ENCODE data around the gene EZR. TPM values are rescaled to one million over a fixed set of nuclear protein-coding genes. Genes with fewer than 3 reads are reported as not detected.

The EZR gene
- total RNA-seq, 2 donors from 2014 or later: 161 to 197 TPM

- Histone ChIP-seq H3K4me1 (peaks cover 0 to 40% of the 10 kb centered on the region in 2 donors), H3K9me3 (no peaks in the 10 kb centered on the region), H3K27ac (peak overlapping the region; percentile 95 to 99), H3K4me3 (peak overlapping the region; percentile 87 to 96), H3K27me3 (no peaks in the 10 kb centered on the region), H3K36me3 (no peaks in the 10 kb centered on the region)
- DNase-seq (ENCODE audit: low spot score): peak; percentile 73
- no peak for TF ChIP-seq CTCF (IDR thresholded peaks at IDR 0.05)
Observed at GRCh38 chr6:158818581-158819212, 471 bp downstream of the EZR start.

DNA sequence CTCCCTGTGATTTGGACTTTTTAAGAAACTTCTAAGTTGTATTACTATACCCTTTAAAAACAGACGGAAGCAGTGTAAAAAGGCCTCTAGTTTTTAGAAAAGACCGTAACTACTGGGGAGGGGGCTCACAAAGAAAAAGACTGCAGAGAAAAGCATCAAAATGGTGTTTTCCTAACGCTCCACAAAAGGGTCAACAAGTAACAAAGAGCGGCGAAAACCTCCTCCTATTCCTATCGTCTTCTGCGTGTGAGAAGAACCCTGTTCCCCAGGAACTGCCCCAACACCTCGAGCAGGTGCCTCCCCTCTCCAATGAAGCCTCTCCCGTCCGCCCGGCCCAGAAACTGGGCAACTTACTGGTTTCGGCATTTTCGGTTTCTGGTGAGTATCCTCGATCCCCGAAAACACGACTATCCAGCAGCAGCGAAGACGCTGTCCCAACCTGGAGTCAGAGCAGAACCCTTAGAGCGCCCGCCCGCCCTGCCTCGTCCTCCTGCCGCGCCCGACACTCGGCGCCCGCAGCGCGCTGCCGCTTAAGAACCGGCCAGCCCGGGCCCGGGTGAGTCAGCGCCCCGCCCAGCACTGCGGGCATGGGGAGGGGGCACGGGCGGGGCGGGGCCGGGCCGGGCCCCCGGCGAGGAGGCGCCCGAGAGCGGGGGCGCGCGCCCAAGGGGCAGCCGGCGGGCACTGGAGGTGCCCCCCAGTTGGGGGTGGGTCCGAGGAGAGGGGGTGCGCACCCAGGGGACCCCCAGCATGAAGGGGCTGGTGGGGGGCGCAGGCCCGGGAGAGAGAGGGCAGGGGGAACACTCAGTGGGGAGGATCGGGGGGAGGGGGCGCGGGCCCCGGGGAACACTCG lies 1.2 kb downstream of the EZR start:
- peak overlapping the region; percentile 95 to 99 for H3K27ac ChIP-seq
- no peaks in the 10 kb centered on the region for H3K9me3 ChIP-seq
- DNase-seq (ENCODE audit: low spot score): peak; percentile 81
- no peak for TF ChIP-seq CTCF (IDR thresholded peaks at IDR 0.05)
- no peaks in the 10 kb centered on the region for H3K36me3 ChIP-seq
- peak overlapping the region; percentile 87 to 96 for H3K4me3 ChIP-seq
- H3K27me3 ChIP-seq: no peaks in the 10 kb centered on the region
- H3K4me1 ChIP-seq: peaks cover 0 to 48% of the 10 kb centered on the region in 2 donors

DNA sequence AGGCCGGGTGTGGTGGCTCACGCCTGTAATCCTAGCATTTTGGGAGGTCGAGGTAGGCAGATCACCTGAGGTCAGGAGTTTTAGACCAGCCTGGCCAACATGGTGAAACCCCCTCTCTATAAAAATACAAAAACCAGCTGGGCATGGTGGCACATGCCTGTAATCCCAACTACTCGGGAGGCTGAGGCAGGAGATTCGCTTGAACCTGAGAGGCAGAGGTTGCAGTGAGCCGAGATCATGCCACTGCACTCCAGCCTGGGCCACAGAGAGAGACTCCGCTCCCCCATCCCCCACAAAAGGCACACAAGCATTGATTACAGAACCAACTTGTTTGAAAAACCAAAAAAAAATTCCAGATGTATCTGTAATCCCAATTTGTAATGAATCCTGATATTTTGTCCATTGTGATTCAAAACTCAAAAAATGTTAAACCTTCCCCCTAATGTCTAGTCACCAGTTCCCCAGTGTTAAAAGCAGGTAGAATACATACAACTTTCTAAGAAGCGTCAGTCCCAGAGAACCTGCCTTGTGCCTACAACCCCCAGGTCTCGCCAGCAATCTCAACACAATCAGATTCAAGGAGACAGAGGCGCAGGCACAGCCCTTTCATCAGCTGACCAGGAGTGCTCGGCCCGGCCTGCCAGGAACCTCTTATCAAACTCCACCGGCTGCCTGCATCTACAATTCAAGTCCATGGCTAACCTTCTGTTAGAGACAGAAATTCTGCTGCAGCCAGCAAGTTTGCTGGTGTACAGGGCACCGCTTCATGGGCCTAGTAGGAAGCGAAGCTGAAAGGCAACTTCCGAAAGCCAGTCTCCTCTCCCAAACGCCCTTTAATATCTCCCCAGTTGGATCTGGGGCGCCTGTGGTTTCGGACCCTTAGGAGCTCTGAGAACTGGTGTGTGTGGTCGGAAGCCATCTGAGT lies 2.1 kb downstream of the EZR start:
- no peaks in the 10 kb centered on the region for H3K9me3 ChIP-seq
- no peaks in the 10 kb centered on the region for H3K36me3 ChIP-seq
- peak overlapping the region; percentile 87 to 96 for H3K4me3 ChIP-seq
- peak overlapping the region; percentile 95 to 99 for H3K27ac ChIP-seq
- no peak for TF ChIP-seq CTCF (IDR thresholded peaks at IDR 0.05)
- H3K4me1 ChIP-seq: peaks cover 0 to 57% of the 10 kb centered on the region in 2 donors
- peak; percentile 79 for DNase-seq (ENCODE audit: low spot score)
- no peaks in the 10 kb centered on the region for H3K27me3 ChIP-seq

GRCh38 chr6:158816329-158816728 lies 2.8 kb downstream of the EZR start:
- Histone ChIP-seq H3K4me3 (peak overlapping the region; percentile 87 to 96), H3K4me1 (peaks cover 0 to 63% of the 10 kb centered on the region in 2 donors), H3K27me3 (no peaks in the 10 kb centered on the region), H3K36me3 (no peaks in the 10 kb centered on the region), H3K9me3 (no peaks in the 10 kb centered on the region), H3K27ac (peak overlapping the region; percentile 95 to 99)
- no peak for DNase-seq (ENCODE audit: low spot score)
- no peak for TF ChIP-seq CTCF (IDR thresholded peaks at IDR 0.05)

GRCh38 chr6:158815907-158816306 lies 3.3 kb downstream of the EZR start:
- no peaks in the 10 kb centered on the region for H3K27me3 ChIP-seq
- no peaks in the 10 kb centered on the region for H3K36me3 ChIP-seq
- no peak for TF ChIP-seq CTCF (IDR thresholded peaks at IDR 0.05)
- no peaks in the 10 kb centered on the region for H3K9me3 ChIP-seq
- H3K27ac ChIP-seq: peak overlapping the region; percentile 95 to 99
- peak overlapping the region; percentile 87 to 96 for H3K4me3 ChIP-seq
- H3K4me1 ChIP-seq: peaks cover 0 to 67% of the 10 kb centered on the region in 2 donors
- DNase-seq (ENCODE audit: low spot score): no peak

All from right atrium auricular region (tissue), 2 donors.